Activated CD8-positive, alpha-beta T cell treated with anti-CD3 and anti-CD28 coated beads, Interleukin-2, amount 10 ng/mL, durations not matched to agents 7 days and 5 days (primary cell): ENCODE measurements around the gene PDE9A. TPM values are rescaled to one million over a fixed set of nuclear protein-coding genes. Genes with fewer than 3 reads are reported as not detected.

Experiments used
- ATAC-seq: fragments of 150-1000 bp; cut with Tn5 transposase; one replicate; pipeline ENCODE4 v1.10.0; 2021; ENCODE audit warnings: moderate library complexity
- CTCF ChIA-PET: fragments of 350-600 bp; sonication (Branson Sonifier 250); formaldehyde crosslinking; loops from one replicate; lab custom pipeline; 2021; ENCODE audit warnings: antibody characterized with exemption; lab: Charles Lee
- POLR2A ChIA-PET: fragments of 350-600 bp; sonication (Branson Sonifier 250); formaldehyde crosslinking; loops from one replicate; lab custom pipeline; 2021; ENCODE audit warnings: antibody characterized with exemption; lab: Charles Lee
- DNase-seq: peaks from one replicate; pipeline ENCODE4 v3.0.0-alpha.2; 2020
- H3K27ac Mint-ChIP-seq: one replicate; pipeline ENCODE4 v1.8.0; 2021; ENCODE audit warnings: mild to moderate bottlenecking, mixed read lengths
- H3K27me3 Mint-ChIP-seq: one replicate; pipeline ENCODE4 v1.8.0; 2021; ENCODE audit warnings: low read depth, mixed read lengths
- H3K36me3 Mint-ChIP-seq: one replicate; pipeline ENCODE4 v1.8.0; 2021; ENCODE audit warnings: low read depth, mixed read lengths
- H3K4me1 Mint-ChIP-seq: one replicate; pipeline ENCODE4 v1.8.0; 2021; ENCODE audit warnings: low read depth, mixed read lengths
- H3K4me3 Mint-ChIP-seq: one replicate; pipeline ENCODE4 v1.8.0; 2021; ENCODE audit warnings: mild to moderate bottlenecking, mixed read lengths
- H3K9me3 Mint-ChIP-seq: one replicate; pipeline ENCODE4 v1.8.0; 2022; ENCODE audit warnings: mixed read lengths; ENCODE audit not compliant: insufficient read depth
- total RNA-seq, 2 experiments: library from RNA; stranded (reverse); gene quantifications; one replicate each; pipeline ENCODE4 v1.2.3, GENCODE V29; 2021

Gene PDE9A
- total RNA-seq, 2 experiments from 2014 or later = 8.3 to 10.8 TPM

- Mint-ChIP-seq H3K9me3 (no peaks in the 10 kb centered on the region), H3K4me3 (no peak overlapping the region), H3K27ac (no peak overlapping the region), H3K4me1 (peaks cover 12% of the 10 kb centered on the region), H3K27me3 (no peaks in the 10 kb centered on the region), H3K36me3 (peaks cover 7% of the 10 kb centered on the region)
- POLR2A ChIA-PET = no interaction called here
- ATAC-seq = no peak
- CTCF ChIA-PET = no interaction called here
- DNase-seq = no peak
Observed at GRCh38 chr21:42764883-42765282, 111.5 kb downstream of the PDE9A start.

GRCh38 chr21:42765656-42766055 lies 112.2 kb downstream of the PDE9A start:
- no peak for DNase-seq
- no peaks in the 10 kb centered on the region for H3K27me3 Mint-ChIP-seq
- H3K36me3 Mint-ChIP-seq = peaks cover 7% of the 10 kb centered on the region
- CTCF ChIA-PET = no interaction called here
- H3K27ac Mint-ChIP-seq = no peak overlapping the region
- no peak for ATAC-seq
- no peak overlapping the region for H3K4me3 Mint-ChIP-seq
- peaks cover 12% of the 10 kb centered on the region for H3K4me1 Mint-ChIP-seq
- no peaks in the 10 kb centered on the region for H3K9me3 Mint-ChIP-seq
- POLR2A ChIA-PET = no interaction called here

- DNase-seq (no peak), ATAC-seq (no peak)
- CTCF ChIA-PET = no interaction called here
- POLR2A ChIA-PET = interaction anchor here (0.7 kb wide), 1 partner anchor 20 kb away, joined by 4 read pairs; no protein-coding TSS in a partner anchor
- no peaks in the 10 kb centered on the region for H3K9me3 Mint-ChIP-seq
- H3K27me3 Mint-ChIP-seq = no peaks in the 10 kb centered on the region
- no peak overlapping the region for H3K27ac Mint-ChIP-seq
- H3K36me3 Mint-ChIP-seq = peaks cover 10% of the 10 kb centered on the region
- H3K4me3 Mint-ChIP-seq = no peak overlapping the region
- H3K4me1 Mint-ChIP-seq = peaks cover 12% of the 10 kb centered on the region
Observed at GRCh38 chr21:42766739-42767560, 113.5 kb downstream of the PDE9A start.

- ATAC-seq = no peak
- ChIA-PET CTCF (interaction anchor here (1.5 kb wide), 1 partner anchor 174 kb away, joined by 4 read pairs; no protein-coding TSS in a partner anchor), POLR2A (interaction anchor here (0.7 kb wide), 2 partner anchors 9 to 20 kb away, joined by 3 to 4 read pairs; no protein-coding TSS in a partner anchor)
- Mint-ChIP-seq H3K9me3 (no peaks in the 10 kb centered on the region), H3K4me1 (peaks cover 12% of the 10 kb centered on the region), H3K4me3 (no peak overlapping the region), H3K27ac (no peak overlapping the region), H3K27me3 (no peaks in the 10 kb centered on the region), H3K36me3 (peaks cover 10% of the 10 kb centered on the region)
- no peak for DNase-seq
Observed at GRCh38 chr21:42767561-42767835, 114.1 kb downstream of the PDE9A start.

GRCh38 chr21:42768324-42769121 lies 115.1 kb downstream of the PDE9A start:
- ChIA-PET CTCF (interaction anchor here (0.7 to 1.5 kb wide), 2 partner anchors 21 to 175 kb away, joined by 3 to 4 read pairs; no protein-coding TSS in a partner anchor), POLR2A (interaction anchor here (0.7 kb wide), 1 partner anchor 10 kb away, joined by 3 read pairs; no protein-coding TSS in a partner anchor)
- H3K36me3 Mint-ChIP-seq = peaks cover 10% of the 10 kb centered on the region
- H3K9me3 Mint-ChIP-seq = no peaks in the 10 kb centered on the region
- no peak overlapping the region for H3K4me3 Mint-ChIP-seq
- DNase-seq (no peak), ATAC-seq (no peak)
- H3K27ac Mint-ChIP-seq = no peak overlapping the region
- H3K4me1 Mint-ChIP-seq = peaks cover 12% of the 10 kb centered on the region
- no peaks in the 10 kb centered on the region for H3K27me3 Mint-ChIP-seq

- peaks cover 12% of the 10 kb centered on the region for H3K4me1 Mint-ChIP-seq
- DNase-seq (no peak), ATAC-seq (no peak)
- no peak overlapping the region for H3K27ac Mint-ChIP-seq
- H3K9me3 Mint-ChIP-seq = no peaks in the 10 kb centered on the region
- H3K36me3 Mint-ChIP-seq = peaks cover 10% of the 10 kb centered on the region
- H3K27me3 Mint-ChIP-seq = no peaks in the 10 kb centered on the region
- ChIA-PET POLR2A (interaction anchor here (1.2 kb wide), 1 partner anchor 14 kb away, joined by 3 read pairs; no protein-coding TSS in a partner anchor), CTCF (no interaction called here)
- H3K4me3 Mint-ChIP-seq = no peak overlapping the region
Observed at GRCh38 chr21:42769183-42769819, 115.9 kb downstream of the PDE9A start.

GRCh38 chr21:42769820-42770716 lies 116.6 kb downstream of the PDE9A start:
- H3K4me3 Mint-ChIP-seq = no peak overlapping the region
- no peak overlapping the region for H3K27ac Mint-ChIP-seq
- DNase-seq (no peak), ATAC-seq (no peak)
- peaks cover 12% of the 10 kb centered on the region for H3K4me1 Mint-ChIP-seq
- no peaks in the 10 kb centered on the region for H3K27me3 Mint-ChIP-seq
- ChIA-PET CTCF (no interaction called here), POLR2A (interaction anchor here (1.2 kb wide), 1 partner anchor 14 kb away, joined by 3 read pairs; no protein-coding TSS in a partner anchor)
- H3K36me3 Mint-ChIP-seq = peaks cover 10% of the 10 kb centered on the region
- H3K9me3 Mint-ChIP-seq = no peaks in the 10 kb centered on the region

GRCh38 chr21:42770717-42771502 lies 117.5 kb downstream of the PDE9A start:
- POLR2A ChIA-PET = interaction anchor here (1.2 kb wide), 1 partner anchor 13 kb away, joined by 3 read pairs; no protein-coding TSS in a partner anchor
- Mint-ChIP-seq H3K27ac (no peak overlapping the region), H3K27me3 (no peaks in the 10 kb centered on the region), H3K4me3 (no peak overlapping the region), H3K36me3 (peaks cover 10% of the 10 kb centered on the region), H3K9me3 (no peaks in the 10 kb centered on the region), H3K4me1 (peaks cover 12% of the 10 kb centered on the region)
- no peak for DNase-seq
- CTCF ChIA-PET = no interaction called here
- ATAC-seq = no peak

- CTCF ChIA-PET = no interaction called here
- Mint-ChIP-seq H3K4me3 (no peak overlapping the region), H3K36me3 (peaks cover 10% of the 10 kb centered on the region), H3K4me1 (peaks cover 12% of the 10 kb centered on the region), H3K27ac (peak overlapping the region; percentile 59), H3K27me3 (no peaks in the 10 kb centered on the region), H3K9me3 (no peaks in the 10 kb centered on the region)
- POLR2A ChIA-PET = no interaction called here
- ATAC-seq = no peak
- no peak for DNase-seq
Observed at GRCh38 chr21:42771503-42771805, 118.0 kb downstream of the PDE9A start.

- no peak for ATAC-seq
- H3K4me3 Mint-ChIP-seq = no peak overlapping the region
- CTCF ChIA-PET = interaction anchor here (0.6 kb wide), 1 partner anchor 630 kb away, joined by 4 read pairs; no protein-coding TSS in a partner anchor
Observed at GRCh38 chr21:42775123-42775522, 121.7 kb downstream of the PDE9A start.

More at GRCh38 chr21:42775123-42775522, 121.7 kb downstream of the PDE9A start:
- no peak overlapping the region for H3K27ac Mint-ChIP-seq
- peaks cover 3% of the 10 kb centered on the region for H3K36me3 Mint-ChIP-seq
- POLR2A ChIA-PET = no interaction called here
- no peaks in the 10 kb centered on the region for H3K27me3 Mint-ChIP-seq
- DNase-seq = no peak
- no peaks in the 10 kb centered on the region for H3K4me1 Mint-ChIP-seq
- H3K9me3 Mint-ChIP-seq = no peaks in the 10 kb centered on the region
